Urinary bladder (tissue), 4 donors: ENCODE measurements around the gene KIF1B. TPM values are rescaled to one million over a fixed set of nuclear protein-coding genes. Genes with fewer than 3 reads are reported as not detected.
"Not testable (repeated sequence)": the region's sequence is repeated elsewhere in the genome, so short reads cannot be mapped to it uniquely, and the experiment has no call there.

ENCODE experiments used
- DNase-seq: peaks from one replicate; pipeline ENCODE4 v3.0.0-alpha.2; 2015; ENCODE audit errors: extremely low spot score
- H3K27ac ChIP-seq: one replicate; pipeline ENCODE4 v1.5.1; 2013; ENCODE audit warnings: low read depth, mild to moderate bottlenecking, moderate library complexity
- H3K36me3 ChIP-seq: one replicate; pipeline ENCODE4 v1.6.1; 2013; ENCODE audit warnings: mild to moderate bottlenecking, moderate library complexity; ENCODE audit not compliant: insufficient read depth
- H3K4me1 ChIP-seq: one replicate; pipeline ENCODE4 v1.6.1; 2013; ENCODE audit warnings: mild to moderate bottlenecking, moderate library complexity; ENCODE audit not compliant: insufficient read depth
- H3K4me3 ChIP-seq: one replicate; pipeline ENCODE4 v1.5.1; 2013; ENCODE audit warnings: low read depth, low read length
- WGBS: extraction: QIAGEN DNeasy Blood & Tissue Kit; methylation state at CpG from one replicate; pipeline ENCODE4 v1.1.7; 2013; 5-methylcytosine and 5-hydroxymethylcytosine counted together
- polyA plus RNA-seq: library from polyadenylated mRNA; stranded (reverse); fragments of 200-250 nt; gene quantifications from one replicate; pipeline ENCODE4 v1.2.3, GENCODE V29; 2013
- total RNA-seq: library from RNA; depleted of rRNA; stranded (reverse); fragments of >200 nt; gene quantifications from one replicate; pipeline ENCODE4 v1.2.3, GENCODE V29; 2014
- donor health status: healthy with polysubstance abuse.
- donor health status: healthy.

KIF1B gene
- total and polyA plus RNA-seq, 2 donors: 17.2 to 96.0 TPM

DNA sequence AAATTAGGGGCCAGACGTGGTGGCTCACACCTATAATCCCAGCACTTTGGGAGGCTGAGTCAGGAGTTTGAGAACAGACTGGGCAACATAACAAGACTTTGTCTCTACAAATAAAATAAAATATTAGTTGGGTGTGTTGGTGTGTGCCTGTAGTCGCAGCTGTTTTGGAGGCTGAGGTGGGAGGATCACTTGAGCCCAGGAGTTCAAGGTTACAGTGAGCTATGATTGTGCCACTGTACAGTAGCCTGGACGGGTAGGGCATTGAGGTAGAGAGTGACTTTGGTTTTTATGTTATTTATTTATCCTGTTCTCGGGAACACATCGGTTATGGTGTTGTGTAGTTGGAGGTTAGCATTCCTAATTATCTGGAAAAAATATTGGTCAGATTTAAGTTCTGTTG lies 19.5 kb downstream of the KIF1B start:
- no peak for DNase-seq
- H3K4me3 ChIP-seq: no peak overlapping the region
- H3K4me1 ChIP-seq: no peaks in the 10 kb centered on the region
- H3K36me3 ChIP-seq: no peaks in the 10 kb centered on the region
- no peak overlapping the region for H3K27ac ChIP-seq
- 95% methylated on average over 5 of the region's 5 CpGs for WGBS

DNA sequence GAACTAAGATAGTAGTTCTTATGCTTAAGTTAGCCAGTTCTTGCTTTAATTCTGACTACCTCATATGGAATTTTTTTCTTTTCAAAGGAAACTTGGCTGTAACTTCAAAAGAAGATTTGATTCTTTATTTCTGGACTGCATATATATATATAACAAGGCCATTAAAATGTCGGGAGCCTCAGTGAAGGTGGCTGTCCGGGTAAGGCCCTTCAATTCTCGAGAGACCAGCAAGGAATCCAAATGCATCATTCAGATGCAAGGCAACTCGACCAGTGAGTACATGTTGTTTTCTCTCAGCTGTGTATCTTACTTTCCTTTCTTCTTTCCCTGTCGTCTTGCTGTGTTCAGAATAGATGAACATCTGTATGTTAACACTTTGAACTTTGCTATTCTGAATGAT lies 21.8 kb downstream of the KIF1B start:
- DNase-seq: no peak
- no peaks in the 10 kb centered on the region for H3K4me1 ChIP-seq
- H3K27ac ChIP-seq: no peak overlapping the region
- peaks cover 2% of the 10 kb centered on the region for H3K36me3 ChIP-seq
- H3K4me3 ChIP-seq: no peak overlapping the region
- 22% methylated on average over 5 of the region's 5 CpGs for WGBS

DNA sequence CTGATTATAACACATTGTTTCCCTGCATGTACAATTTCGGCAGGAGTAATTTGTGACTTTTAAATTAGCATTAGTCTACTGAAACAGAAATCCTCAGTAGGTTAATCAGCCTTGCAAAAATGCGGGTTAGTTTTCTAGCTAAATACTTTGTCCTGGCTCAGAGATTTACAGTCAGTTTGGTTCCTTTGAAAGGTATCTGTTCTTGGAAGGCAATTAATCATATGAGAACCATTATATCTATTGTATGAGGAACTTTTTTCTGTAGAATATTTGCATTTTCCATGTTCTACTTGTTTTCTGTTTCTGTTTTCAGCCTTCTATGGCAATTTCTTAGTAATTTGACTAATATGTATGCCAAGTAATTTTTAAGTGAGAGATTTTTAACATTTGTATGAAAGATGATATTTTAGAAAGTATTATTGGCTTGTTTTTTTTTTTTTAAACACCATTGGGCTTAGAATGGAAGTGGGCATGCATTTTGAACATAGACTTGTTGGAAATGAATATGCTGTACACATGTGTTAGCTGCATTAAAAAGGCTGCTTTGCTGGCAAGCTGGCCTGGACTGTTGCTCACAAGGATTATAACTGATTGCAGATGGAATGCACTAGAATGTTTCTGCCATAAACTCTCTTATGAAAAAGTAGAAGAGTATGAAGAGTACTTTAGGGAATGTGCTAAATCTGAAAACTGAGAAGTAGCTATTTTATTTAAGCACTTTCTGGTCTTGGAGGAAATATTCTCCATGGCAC lies 26.2 kb downstream of the KIF1B start:
- no peak overlapping the region for H3K27ac ChIP-seq
- peaks cover 2% of the 10 kb centered on the region for H3K36me3 ChIP-seq
- H3K4me1 ChIP-seq: no peaks in the 10 kb centered on the region
- no peak for DNase-seq
- no peak overlapping the region for H3K4me3 ChIP-seq
- 60% methylated on average over 2 of the region's 2 CpGs for WGBS

DNA sequence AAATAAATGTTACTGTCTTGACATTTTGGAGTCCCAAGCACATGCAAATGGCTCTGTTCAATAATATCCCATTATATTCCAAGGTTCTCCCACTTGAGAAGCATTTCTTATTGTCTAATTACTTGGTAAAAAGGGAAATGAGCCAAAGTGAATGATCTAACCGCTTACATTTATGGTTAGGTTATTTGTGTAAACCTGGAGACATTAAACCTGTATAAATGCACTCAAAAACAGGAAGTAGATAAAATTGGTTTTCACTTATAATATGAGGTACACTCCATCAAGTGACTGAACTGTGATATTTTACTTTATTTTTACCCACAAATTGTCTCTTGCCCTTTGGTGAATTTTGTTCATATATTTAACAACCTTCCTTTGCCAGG lies 26.8 kb downstream of the KIF1B start:
- Histone ChIP-seq H3K36me3 (peaks cover 2% of the 10 kb centered on the region), H3K27ac (no peak overlapping the region)
- 88% methylated on average over 1 of the region's 1 CpG for WGBS

DNA sequence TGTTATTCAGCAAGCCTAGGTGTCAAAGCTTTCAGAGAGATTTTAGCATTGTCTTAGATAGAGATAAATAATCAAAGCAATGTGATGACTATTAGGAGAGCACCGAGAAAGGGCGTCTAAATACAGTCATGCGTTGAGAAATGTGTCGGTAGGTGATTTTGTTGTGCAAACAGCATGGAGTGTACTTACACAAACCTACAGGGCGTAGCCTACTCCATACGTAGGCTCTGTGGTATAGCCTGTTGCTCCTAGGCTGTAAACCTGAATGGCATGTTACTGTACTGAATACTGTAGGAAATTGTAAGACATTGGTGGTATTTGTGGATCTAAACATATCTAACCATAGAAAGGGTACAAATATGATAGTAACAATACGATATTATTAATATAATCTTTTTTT lies 31.8 kb downstream of the KIF1B start:
- DNase-seq: no peak
- H3K36me3 ChIP-seq: no peaks in the 10 kb centered on the region
- no peaks in the 10 kb centered on the region for H3K4me1 ChIP-seq
- WGBS: 95% methylated on average over 7 of the region's 7 CpGs
- H3K27ac ChIP-seq: no peak overlapping the region
- no peak overlapping the region for H3K4me3 ChIP-seq

More for the DNA sequence above, 26.8 kb downstream of the KIF1B start:
- Histone ChIP-seq H3K4me1 (no peaks in the 10 kb centered on the region), H3K4me3 (no peak overlapping the region)
- no peak for DNase-seq

DNA sequence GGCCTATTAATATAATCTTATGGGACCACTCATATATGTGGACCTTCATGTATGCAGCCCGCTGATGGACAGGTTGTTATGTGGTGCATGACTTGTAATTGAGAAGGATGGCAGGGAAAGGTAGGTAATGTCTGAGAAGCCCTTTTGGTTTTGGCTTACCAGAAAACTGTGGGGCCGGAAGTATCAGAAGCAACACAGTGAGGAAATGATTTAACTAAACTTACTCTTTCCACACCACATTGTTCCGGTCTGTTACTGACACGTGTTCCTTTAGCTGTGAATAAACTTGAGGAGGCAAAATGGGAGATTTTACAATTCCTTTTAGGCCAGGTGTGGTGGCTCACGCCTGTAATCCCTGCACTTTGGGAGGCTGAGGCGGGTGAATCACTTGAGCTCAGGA lies 32.4 kb downstream of the KIF1B start:
- no peaks in the 10 kb centered on the region for H3K4me1 ChIP-seq
- H3K4me3 ChIP-seq: no peak overlapping the region
- H3K27ac ChIP-seq: no peak overlapping the region
- no peak for DNase-seq
- 92% methylated on average over 6 of the region's 6 CpGs for WGBS
- no peaks in the 10 kb centered on the region for H3K36me3 ChIP-seq

DNA sequence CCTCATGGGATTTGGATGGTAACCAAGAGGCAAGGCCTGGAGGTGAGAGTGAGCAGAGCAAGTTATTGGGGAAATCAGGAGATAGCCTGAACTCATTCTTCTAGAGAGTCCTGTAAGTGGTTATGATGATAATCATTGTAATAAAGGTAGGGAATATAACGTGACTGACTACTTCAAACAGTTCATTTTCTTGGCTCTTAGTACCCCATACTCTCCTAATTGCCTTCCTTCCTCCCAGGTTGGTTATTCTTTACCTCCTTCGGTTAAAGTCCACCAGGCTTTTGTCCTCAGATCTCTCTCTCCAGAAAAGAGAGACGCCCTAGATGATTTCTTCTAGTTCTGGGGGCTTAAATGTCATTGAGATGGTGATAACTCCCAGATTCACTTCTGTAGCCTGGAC lies 35.3 kb downstream of the KIF1B start:
- no peak overlapping the region for H3K27ac ChIP-seq
- no peaks in the 10 kb centered on the region for H3K4me1 ChIP-seq
- 91% methylated on average over 3 of the region's 3 CpGs for WGBS
- no peak for DNase-seq
- no peaks in the 10 kb centered on the region for H3K36me3 ChIP-seq
- no peak overlapping the region for H3K4me3 ChIP-seq

DNA sequence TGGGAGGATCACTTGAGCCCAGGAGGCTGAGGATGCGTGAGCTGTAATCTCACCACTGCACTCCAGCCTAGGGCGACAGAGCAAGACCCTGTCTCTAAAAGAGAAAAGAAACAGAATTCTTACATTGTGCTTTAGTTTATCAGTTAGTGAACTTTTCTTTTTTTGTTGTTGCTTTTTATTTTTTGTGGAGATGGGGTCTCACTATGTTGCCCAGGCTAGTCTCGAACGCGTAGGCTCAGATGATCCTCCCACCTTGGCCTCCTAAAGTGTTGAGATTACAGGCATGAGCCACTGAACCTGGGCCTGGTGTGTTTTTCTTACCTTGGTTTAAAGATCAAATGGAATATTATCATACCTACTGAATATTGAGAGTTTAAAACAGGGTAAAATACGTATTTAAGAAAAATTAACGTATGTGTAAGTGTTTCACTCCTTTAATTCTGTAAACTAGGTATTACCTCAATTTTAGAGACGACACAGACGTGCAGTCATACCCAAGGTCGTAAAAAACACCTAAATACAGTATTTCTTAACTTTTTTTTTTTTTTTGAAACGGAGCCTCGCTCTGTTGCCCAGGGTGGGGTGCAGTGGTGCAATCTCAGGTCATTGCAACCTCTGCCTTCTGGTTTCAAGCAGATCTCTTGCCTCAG lies 39.6 kb downstream of the KIF1B start:
- DNase-seq: no peak
- Histone ChIP-seq H3K36me3 (no peaks in the 10 kb centered on the region), H3K27ac (no peak overlapping the region), H3K4me1 (no peaks in the 10 kb centered on the region), H3K4me3 (no peak overlapping the region)
- 98% methylated on average over 12 of the region's 12 CpGs for WGBS

DNA sequence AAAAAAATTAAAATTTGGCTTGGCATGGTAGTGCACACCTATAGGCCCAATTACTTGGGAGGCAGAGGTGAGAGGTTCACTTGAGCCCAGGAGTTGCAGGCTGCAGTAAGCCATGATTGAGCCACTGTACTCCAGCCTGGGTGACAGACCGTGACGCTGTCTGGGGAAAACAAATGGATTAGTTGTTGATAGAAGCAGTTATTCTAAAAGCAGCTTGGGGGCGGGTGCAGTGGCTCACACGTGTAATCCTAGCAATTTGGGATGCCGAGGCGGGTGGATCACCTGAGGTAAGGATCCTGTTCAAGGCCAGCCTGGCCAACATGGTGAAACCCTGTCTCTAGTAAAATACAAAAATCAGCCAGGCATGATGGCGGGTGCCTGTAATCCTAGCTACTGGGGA lies 40.3 kb downstream of the KIF1B start:
- no peaks in the 10 kb centered on the region for H3K4me1 ChIP-seq
- no peak for DNase-seq
- H3K27ac ChIP-seq: no peak overlapping the region
- no peak overlapping the region for H3K4me3 ChIP-seq
- H3K36me3 ChIP-seq: no peaks in the 10 kb centered on the region
- WGBS: 86% methylated on average over 7 of the region's 7 CpGs

DNA sequence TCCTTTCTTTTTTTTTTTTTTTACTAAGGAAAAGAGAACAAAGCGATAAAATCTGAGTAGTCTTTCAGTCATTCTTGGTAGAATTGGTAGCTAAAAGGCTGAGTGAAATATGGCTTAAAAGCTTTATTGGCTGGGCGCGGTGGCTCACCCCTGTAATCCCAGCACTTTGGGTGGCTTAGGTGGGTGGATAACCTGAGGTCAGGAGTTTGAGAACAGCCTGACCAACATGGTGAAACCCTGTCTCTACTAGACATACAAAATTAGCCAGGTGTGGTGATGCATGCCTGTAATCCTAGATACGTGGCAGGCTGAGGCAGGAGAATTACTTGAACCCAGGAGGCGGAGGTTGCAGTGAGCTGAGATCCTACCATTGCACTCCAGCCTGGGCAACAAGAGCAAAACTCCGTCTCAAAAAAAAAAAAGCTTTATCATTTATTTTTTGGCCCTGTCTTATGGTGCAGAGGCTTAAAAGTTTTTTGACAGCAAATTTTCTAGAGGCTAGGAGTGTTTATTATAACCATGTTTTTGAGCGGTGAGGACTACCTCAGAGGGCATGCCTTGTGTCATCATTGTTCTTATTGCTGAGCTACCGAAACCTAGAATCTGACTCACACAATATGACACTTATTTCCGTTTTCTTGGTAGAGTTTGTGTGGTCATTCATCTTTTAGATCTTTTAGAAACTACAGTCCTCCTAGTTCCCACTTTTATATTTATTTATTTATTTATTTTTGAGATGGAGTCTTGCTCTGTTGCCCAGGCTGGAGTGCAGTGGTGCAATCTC lies 41.1 kb downstream of the KIF1B start:
- H3K36me3 ChIP-seq, H3K4me3 ChIP-seq, DNase-seq, H3K4me1 ChIP-seq, H3K27ac ChIP-seq: not testable (repeated sequence)
- 74% methylated on average over 9 of the region's 9 CpGs for WGBS

DNA sequence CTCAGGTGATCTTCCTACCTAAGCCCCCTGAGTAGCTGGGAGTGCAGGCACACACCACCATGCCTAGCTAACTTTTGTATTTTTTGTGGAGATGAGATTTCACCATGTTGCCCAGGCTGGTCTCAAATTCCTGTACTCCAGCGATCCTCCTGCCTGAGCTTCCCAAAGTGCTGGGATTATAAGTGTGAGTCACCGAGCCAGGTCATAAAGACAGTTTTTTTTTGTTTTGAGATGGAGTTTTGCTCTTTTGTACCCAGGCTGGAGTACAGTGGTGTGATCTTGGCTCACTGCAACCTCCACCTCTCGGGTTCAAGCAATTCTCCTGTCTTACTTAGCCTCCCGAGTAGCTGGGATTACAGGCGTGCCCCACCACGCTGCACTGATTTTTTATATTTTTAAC lies 42.1 kb downstream of the KIF1B start:
- 73% methylated on average over 6 of the region's 6 CpGs for WGBS
- H3K27ac ChIP-seq: no peak overlapping the region
- no peak for DNase-seq
- no peaks in the 10 kb centered on the region for H3K4me1 ChIP-seq
- no peaks in the 10 kb centered on the region for H3K36me3 ChIP-seq
- H3K4me3 ChIP-seq: no peak overlapping the region

DNA sequence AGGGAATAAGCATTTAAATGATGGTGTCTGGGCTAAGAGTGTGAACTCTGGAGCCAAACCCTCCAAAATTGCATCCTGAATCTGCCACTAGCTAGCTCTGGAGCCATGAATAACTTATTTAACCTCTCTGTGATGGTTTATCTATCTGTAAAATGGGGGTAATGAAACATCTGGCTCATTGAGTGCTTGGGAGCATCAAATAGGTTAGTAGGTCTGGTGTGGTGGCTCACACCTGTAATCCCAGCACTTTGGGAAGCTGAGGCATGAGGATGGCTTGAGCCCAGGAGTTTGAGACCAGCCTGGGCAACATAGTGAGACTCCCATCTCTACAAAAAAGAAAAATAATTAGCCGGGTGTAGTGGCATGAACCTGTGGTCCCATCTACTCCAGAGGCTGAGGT lies 42.8 kb downstream of the KIF1B start:
- H3K4me1 ChIP-seq: no peaks in the 10 kb centered on the region
- H3K4me3 ChIP-seq: no peak overlapping the region
- peak overlapping the region; percentile 66 for H3K27ac ChIP-seq
- WGBS: 82% methylated on average over 1 of the region's 1 CpG
- H3K36me3 ChIP-seq: no peaks in the 10 kb centered on the region
- DNase-seq: no peak

DNA sequence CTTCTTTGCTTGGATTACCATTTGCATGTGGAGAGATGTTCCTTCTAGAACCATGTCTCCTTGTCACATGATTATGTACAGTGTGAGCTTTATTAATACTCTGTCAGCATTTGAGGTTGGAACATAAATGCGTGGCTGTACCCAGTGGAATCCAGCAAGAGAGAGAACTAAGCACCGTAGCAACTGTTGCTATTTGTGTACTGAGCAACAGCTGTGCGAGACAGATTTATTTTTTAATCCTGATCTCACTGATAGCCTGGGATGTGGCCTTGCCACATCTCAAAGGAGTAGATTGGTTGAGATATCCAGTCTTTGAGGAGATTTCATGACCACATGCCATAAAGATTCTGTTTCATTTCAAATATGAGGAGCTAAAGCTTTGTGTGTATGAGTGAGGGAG lies 43.4 kb downstream of the KIF1B start:
- H3K4me3 ChIP-seq: no peak overlapping the region
- no peaks in the 10 kb centered on the region for H3K36me3 ChIP-seq
- 3% methylated on average over 3 of the region's 3 CpGs for WGBS
- H3K27ac ChIP-seq: peak overlapping the region; percentile 30
- H3K4me1 ChIP-seq: no peaks in the 10 kb centered on the region
- peak; percentile 43 for DNase-seq

DNA sequence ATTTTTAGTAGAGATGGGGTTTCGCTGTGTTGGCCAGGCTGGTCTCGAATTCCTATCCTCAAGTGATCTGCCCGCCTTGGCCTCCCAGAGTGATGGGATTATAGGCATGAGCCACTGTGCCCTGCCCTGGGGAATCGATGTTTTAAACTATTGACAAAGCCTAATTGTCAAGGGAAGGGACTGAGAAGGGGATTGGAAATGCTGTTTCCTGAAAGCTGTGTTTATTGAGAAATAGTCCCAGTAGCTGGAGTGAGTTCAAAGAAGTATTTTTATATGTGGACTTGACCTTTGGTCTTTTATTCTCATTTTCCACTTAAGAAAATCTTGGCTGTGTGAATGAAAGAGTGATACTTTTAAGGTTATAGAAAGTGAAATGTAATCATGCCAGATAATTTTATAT lies 47.5 kb downstream of the KIF1B start:
- Histone ChIP-seq H3K27ac (no peak overlapping the region), H3K4me1 (no peaks in the 10 kb centered on the region), H3K36me3 (no peaks in the 10 kb centered on the region), H3K4me3 (no peak overlapping the region)
- DNase-seq: no peak
- WGBS: 70% methylated on average over 4 of the region's 4 CpGs
